Body of pancreas (tissue), 4 donors: ENCODE results near the gene DOCK2. TPM values are rescaled to one million over a fixed set of nuclear protein-coding genes. Genes with fewer than 3 reads are reported as not detected.

ENCODE experiments used
- ATAC-seq: fragments of 150-250 bp; one replicate; pipeline ENCODE4 v1.9.1; 2016
- DNase-seq, 4 donors: peaks; one replicate each; pipeline ENCODE4 v3.0.0-alpha.2; 2019
- H3K27ac ChIP-seq, 4 donors: fragments of 200-600 bp; sonication (generic); 1 replicate in 3 of 4; 2 replicates in 1 of 4; pipeline versions ENCODE4 v1.5.1 to v1.6.1; 2016 to 2019; ENCODE audit warnings: mild to moderate bottlenecking in 1 of 4, mixed read lengths in 1 of 4, moderate library complexity in 1 of 4
- H3K27me3 ChIP-seq, 2 donors: fragments of 200-600 bp; sonication (generic); one replicate each; pipeline ENCODE4 v1.6.0; 2016; ENCODE audit warnings: mild to moderate bottlenecking in 1 of 2
- H3K36me3 ChIP-seq, 2 donors: fragments of 200-600 bp; sonication (generic); replicated peaks in 1 of 2; 2 replicates each; pipeline ENCODE4 v1.5.1; 2016; ENCODE audit warnings: low read depth in 2 of 2; ENCODE audit not compliant: insufficient read depth in 1 of 2
- H3K4me1 ChIP-seq: fragments of 200-600 bp; sonication (generic); one replicate; pipeline ENCODE4 v1.6.0; 2016
- H3K4me3 ChIP-seq, 2 donors: fragments of 200-600 bp; sonication (generic); 1 replicate in 1 of 2; 2 replicates in 1 of 2; pipeline ENCODE4 v1.5.1; 2016 to 2019
- H3K9me3 ChIP-seq, 3 donors: fragments of 200-600 bp; sonication (generic); 1 replicate in 2 of 3; 2 replicates in 1 of 3; pipeline ENCODE4 v1.5.1; 2016
- POLR2A ChIP-seq, 3 donors: fragments of 450-650 bp; IDR thresholded peaks; one replicate each; pipeline ENCODE4 v1.6.1; 2016; ENCODE audit warnings: antibody characterized with exemption in 3 of 3, mild to moderate bottlenecking in 2 of 3
- WGBS, 2 donors: methylation state at CpG; one replicate each; pipeline ENCODE4 v1.1.5; 2017; 5-methylcytosine and 5-hydroxymethylcytosine counted together
- intact Hi-C: fragments of 100-400 bp; cut with DNase I; formaldehyde crosslinking; loops from one replicate; pipeline ENCODE4 v1.15.1; 2023
- total RNA-seq, 2 donors: library from RNA; depleted of rRNA; stranded (reverse); fragments of >200 nt; gene quantifications; one replicate each; pipeline ENCODE4 v1.1.0, GENCODE V29; 2016
- TF ChIP-seq, protein P1 (sequence below), 7 experiments: fragments of 450-650 bp in 4 of 7; fragments of 200-600 bp in 3 of 7; sonication (generic) in 3 of 7; IDR thresholded peaks; one replicate each; pipeline ENCODE4 v1.5.1; 2016 to 2019; ENCODE audit warnings: antibody characterized with exemption in 7 of 7

Gene DOCK2
- total RNA-seq, 2 donors from 2014 or later, result 3.1 to 7.6 TPM

GRCh38 chr5:169760229-169760628, 123.2 kb downstream of the DOCK2 start:
- Histone ChIP-seq H3K9me3 (no peaks in the 10 kb centered on the region), H3K36me3 (no peaks in the 10 kb centered on the region), H3K4me1 (no peaks in the 10 kb centered on the region), H3K27me3 (no peaks in the 10 kb centered on the region), H3K4me3 (no peak overlapping the region), H3K27ac (no peak overlapping the region)
- ATAC-seq, result no peak
- DNase-seq, result no peak
- intact Hi-C loops, result no loop called here
- TF ChIP-seq POLR2A (IDR thresholded peaks at IDR 0.05), result no peak
- TF ChIP-seq, protein P1, sequence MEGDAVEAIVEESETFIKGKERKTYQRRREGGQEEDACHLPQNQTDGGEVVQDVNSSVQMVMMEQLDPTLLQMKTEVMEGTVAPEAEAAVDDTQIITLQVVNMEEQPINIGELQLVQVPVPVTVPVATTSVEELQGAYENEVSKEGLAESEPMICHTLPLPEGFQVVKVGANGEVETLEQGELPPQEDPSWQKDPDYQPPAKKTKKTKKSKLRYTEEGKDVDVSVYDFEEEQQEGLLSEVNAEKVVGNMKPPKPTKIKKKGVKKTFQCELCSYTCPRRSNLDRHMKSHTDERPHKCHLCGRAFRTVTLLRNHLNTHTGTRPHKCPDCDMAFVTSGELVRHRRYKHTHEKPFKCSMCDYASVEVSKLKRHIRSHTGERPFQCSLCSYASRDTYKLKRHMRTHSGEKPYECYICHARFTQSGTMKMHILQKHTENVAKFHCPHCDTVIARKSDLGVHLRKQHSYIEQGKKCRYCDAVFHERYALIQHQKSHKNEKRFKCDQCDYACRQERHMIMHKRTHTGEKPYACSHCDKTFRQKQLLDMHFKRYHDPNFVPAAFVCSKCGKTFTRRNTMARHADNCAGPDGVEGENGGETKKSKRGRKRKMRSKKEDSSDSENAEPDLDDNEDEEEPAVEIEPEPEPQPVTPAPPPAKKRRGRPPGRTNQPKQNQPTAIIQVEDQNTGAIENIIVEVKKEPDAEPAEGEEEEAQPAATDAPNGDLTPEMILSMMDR (IDR thresholded peaks at IDR 0.05), result no peak

GRCh38 chr5:169762338-169763095, 125.4 kb downstream of the DOCK2 start:
- no peak for DNase-seq
- Histone ChIP-seq H3K27ac (no peak overlapping the region), H3K4me3 (no peak overlapping the region), H3K36me3 (no peaks in the 10 kb centered on the region), H3K9me3 (no peaks in the 10 kb centered on the region), H3K27me3 (no peaks in the 10 kb centered on the region), H3K4me1 (peaks cover 3% of the 10 kb centered on the region)
- TF ChIP-seq POLR2A (IDR thresholded peaks at IDR 0.05), result no peak
- TF ChIP-seq, protein P1 (IDR thresholded peaks at IDR 0.05), result no peak
- 72 to 88% methylated on average over 2 of the region's 2 CpGs for WGBS, 2 donors
- ATAC-seq, result no peak
- intact Hi-C loops, result no loop called here

DNA sequence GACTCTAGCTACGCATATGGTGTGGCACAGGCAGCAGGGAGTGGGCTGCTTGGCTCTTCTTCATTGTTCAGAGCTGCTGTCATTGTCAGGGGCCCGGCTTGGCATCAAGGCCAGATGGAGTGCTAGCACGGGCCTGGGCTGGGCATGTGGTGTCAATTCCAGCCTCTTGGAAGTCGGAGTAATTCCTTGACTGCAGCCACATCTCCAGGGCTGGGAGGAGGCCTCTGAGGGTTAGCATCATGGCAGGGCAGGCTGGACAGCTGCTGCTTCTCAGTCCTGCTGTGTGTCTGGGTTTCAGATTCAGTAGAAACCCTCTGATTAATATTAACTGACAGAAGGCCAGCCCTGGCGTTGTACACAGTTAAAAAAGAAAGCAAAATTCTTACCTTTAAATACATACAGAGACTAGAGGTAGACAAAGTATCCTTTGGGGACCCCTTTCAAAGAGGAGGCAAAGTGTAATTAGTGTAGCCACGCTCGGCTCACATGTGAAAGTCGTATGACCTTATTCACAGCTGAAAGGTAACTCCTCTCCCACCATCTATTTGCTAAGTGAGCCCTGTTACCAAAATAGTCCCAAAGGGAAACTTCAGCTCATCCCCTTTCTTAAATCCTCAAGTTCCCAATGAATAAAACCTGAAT, 126.4 kb downstream of the DOCK2 start:
- H3K27me3 ChIP-seq, result no peaks in the 10 kb centered on the region
- no peak overlapping the region for H3K27ac ChIP-seq
- H3K4me1 ChIP-seq, result peaks cover 13% of the 10 kb centered on the region
- TF ChIP-seq POLR2A (IDR thresholded peaks at IDR 0.05), result no peak
- TF ChIP-seq, protein P1 (IDR thresholded peaks at IDR 0.05), result no peak
- ATAC-seq (no peak), DNase-seq (no peak)
- H3K4me3 ChIP-seq, result no peak overlapping the region
- H3K36me3 ChIP-seq, result no peaks in the 10 kb centered on the region
- H3K9me3 ChIP-seq, result no peaks in the 10 kb centered on the region
- intact Hi-C loops, result no loop called here
- WGBS, 2 donors, result 71 to 80% methylated on average over 7 to 8 of the region's 8 CpGs

GRCh38 chr5:169764018-169764378, 126.9 kb downstream of the DOCK2 start:
- DNase-seq, result no peak
- no peaks in the 10 kb centered on the region for H3K36me3 ChIP-seq
- no peak overlapping the region for H3K4me3 ChIP-seq
- no peaks in the 10 kb centered on the region for H3K9me3 ChIP-seq
- H3K27me3 ChIP-seq, result no peaks in the 10 kb centered on the region
- H3K27ac ChIP-seq, result no peak overlapping the region
- WGBS, 2 donors, result 65 to 71% methylated on average over 5 of the region's 5 CpGs
- intact Hi-C loops, result no loop called here
- peaks cover 17% of the 10 kb centered on the region for H3K4me1 ChIP-seq
- ATAC-seq, result no peak
- TF ChIP-seq POLR2A (IDR thresholded peaks at IDR 0.05), result no peak
- TF ChIP-seq, protein P1 (IDR thresholded peaks at IDR 0.05), result no peak
